IMR-90 (cell line): ENCODE data around the gene TBC1D30. TPM values are rescaled to one million over a fixed set of nuclear protein-coding genes. Genes with fewer than 3 reads are reported as not detected.

ENCODE experiments used
- ATAC-seq: fragments of 200-7000 bp; cut with Tn5 transposase; 2 replicates; pipeline ENCODE4 v1.9.1; 2020; ENCODE audit warnings: low read depth, mild to moderate bottlenecking, moderate library complexity
- BruUV-seq: library from RNA; stranded (reverse); fragments of 400-500 nt; replicated peaks from 2 replicates; lab custom pipeline; 2021; lab: Mats Ljungman, UMichigan
- CTCF ChIA-PET: fragments of 300-600 bp; formaldehyde crosslinking; extraction: SDS; loops from one replicate; lab custom pipeline; 2021; ENCODE audit warnings: antibody characterized with exemption; lab: Yijun Ruan, JAX
- POLR2A ChIA-PET: fragments of 300-600 bp; sonication (Branson Sonifier 250); formaldehyde crosslinking; loops from one replicate; lab custom pipeline; 2022; ENCODE audit warnings: antibody characterized with exemption; ENCODE audit not compliant: unreplicated experiment; lab: Charles Lee
- DNase-seq: peaks from one replicate; pipeline ENCODE4 v3.0.0; 2013
- H2AFZ ChIP-seq: replicated peaks from 2 replicates; pipeline ENCODE3; 2013; ENCODE audit warnings: low read length, mild to moderate bottlenecking; ENCODE audit not compliant: poor library complexity
- H2AK5ac ChIP-seq: 2 replicates; pipeline ENCODE4 v1.6.1; 2013; ENCODE audit warnings: low read depth, low read length, inconsistent platforms
- H2AK9ac ChIP-seq: replicated peaks from 2 replicates; pipeline ENCODE3; 2013; ENCODE audit warnings: mild to moderate bottlenecking, low read depth, low read length, moderate library complexity; ENCODE audit not compliant: poor library complexity
- H2BK120ac ChIP-seq: 2 replicates; pipeline ENCODE4 v1.6.1; 2013; ENCODE audit warnings: low read depth, low read length, inconsistent platforms
- H2BK15ac ChIP-seq: 3 replicates; pipeline ENCODE4 v1.6.1; 2013; ENCODE audit warnings: low read depth, low read length, inconsistent platforms
- H2BK20ac ChIP-seq: 2 replicates; pipeline ENCODE4 v1.6.1; 2013; ENCODE audit warnings: low read depth, mild to moderate bottlenecking, inconsistent platforms, low read length, moderate library complexity
- H2BK5ac ChIP-seq: 2 replicates; pipeline ENCODE4 v1.6.1; 2013; ENCODE audit warnings: mild to moderate bottlenecking, low read depth, low read length, inconsistent platforms; ENCODE audit not compliant: poor library complexity, severe bottlenecking
- H3K14ac ChIP-seq: replicated peaks from 2 replicates; pipeline ENCODE4 v1.6.1; 2013; ENCODE audit warnings: low read depth, low read length, inconsistent platforms
- H3K18ac ChIP-seq: 2 replicates; pipeline ENCODE4 v1.6.1; 2013; ENCODE audit warnings: low read depth, low read length, control low read depth
- H3K23ac ChIP-seq: 2 replicates; pipeline ENCODE4 v1.6.1; 2013; ENCODE audit warnings: low read depth, low read length, inconsistent platforms
- H3K27ac ChIP-seq: 2 replicates; pipeline ENCODE4 v1.5.1; 2013; ENCODE audit warnings: mild to moderate bottlenecking, control low read depth, low read length; ENCODE audit not compliant: insufficient read depth
- H3K27me3 ChIP-seq: 2 replicates; pipeline ENCODE4 v1.6.1; 2013; ENCODE audit warnings: low read length; ENCODE audit not compliant: control insufficient read depth, insufficient read depth
- H3K36me3 ChIP-seq: 2 replicates; pipeline ENCODE4 v1.6.1; 2013; ENCODE audit warnings: low read length, mixed read lengths; ENCODE audit not compliant: control insufficient read depth, insufficient read depth
- H3K4ac ChIP-seq: 2 replicates; pipeline ENCODE4 v1.6.1; 2013; ENCODE audit warnings: low read depth, low read length, inconsistent platforms
- H3K4me1 ChIP-seq: 2 replicates; pipeline ENCODE4 v1.6.1; 2013; ENCODE audit warnings: low read length, mixed read lengths; ENCODE audit not compliant: control insufficient read depth, insufficient read depth
- H3K4me2 ChIP-seq: 2 replicates; pipeline ENCODE4 v1.6.1; 2013; ENCODE audit warnings: low read depth, mild to moderate bottlenecking, control low read depth, low read length, moderate library complexity
- H3K4me3 ChIP-seq: 2 replicates; pipeline ENCODE4 v1.5.1; 2013; ENCODE audit warnings: low read depth, mild to moderate bottlenecking, control low read depth, low read length, moderate library complexity; ENCODE audit not compliant: insufficient read depth
- H3K56ac ChIP-seq: 2 replicates; pipeline ENCODE4 v1.6.1; 2013; ENCODE audit warnings: low read length, inconsistent platforms; ENCODE audit not compliant: insufficient read depth; ENCODE audit errors: extremely low read depth
- H3K79me1 ChIP-seq, 2 experiments: 2 replicates each; pipeline ENCODE4 v1.6.1; 2013; ENCODE audit warnings: low read length in 2 of 2, inconsistent platforms in 1 of 2, low read depth in 1 of 2
- H3K9ac ChIP-seq: 2 replicates; pipeline ENCODE4 v1.6.1; 2013; ENCODE audit warnings: low read depth, low read length, control low read depth
- H3K9me1 ChIP-seq: 2 replicates; pipeline ENCODE4 v1.6.1; 2013; ENCODE audit warnings: low read length, inconsistent platforms; ENCODE audit not compliant: insufficient read depth
- H3K9me3 ChIP-seq: 2 replicates; pipeline ENCODE4 v1.6.1; 2013; ENCODE audit warnings: low read length; ENCODE audit not compliant: control insufficient read depth, insufficient read depth
- H4K20me1 ChIP-seq: 2 replicates; pipeline ENCODE4 v1.6.1; 2013; ENCODE audit warnings: low read length, inconsistent platforms; ENCODE audit not compliant: insufficient read depth
- H4K5ac ChIP-seq: 2 replicates; pipeline ENCODE4 v1.6.1; 2013; ENCODE audit warnings: mild to moderate bottlenecking, low read depth, low read length, control low read depth
- H4K8ac ChIP-seq, 2 experiments: 2 replicates each; pipeline ENCODE4 v1.6.1; 2013; ENCODE audit warnings: low read depth in 2 of 2, low read length in 2 of 2, control low read depth in 1 of 2, inconsistent platforms in 1 of 2
- H4K91ac ChIP-seq: 2 replicates; pipeline ENCODE4 v1.6.1; 2013; ENCODE audit warnings: low read depth, low read length, inconsistent platforms; ENCODE audit not compliant: insufficient read depth
- BHLHE40 ChIP-seq: fragments of 150-350 bp; IDR thresholded peaks from 2 replicates; pipeline ENCODE4 v1.6.1; 2016; ENCODE audit warnings: mild to moderate bottlenecking, low read depth, low read length
- CEBPB ChIP-seq: IDR thresholded peaks from 2 replicates; pipeline ENCODE4 v1.6.1; 2012; ENCODE audit warnings: low read depth, low read length, improper control_type of control experiment
- ELK1 ChIP-seq: fragments of 150-350 bp; IDR thresholded peaks from 2 replicates; pipeline ENCODE4 v1.6.1; 2016; ENCODE audit warnings: low read depth, mild to moderate bottlenecking, low read length, moderate library complexity, borderline replicate concordance
- MAFK ChIP-seq: IDR thresholded peaks from 2 replicates; pipeline ENCODE4 v1.6.1; 2012; ENCODE audit warnings: low read depth, low read length, improper control_type of control experiment
- RAD21 ChIP-seq: IDR thresholded peaks from 2 replicates; pipeline ENCODE4 v1.6.1; 2012; ENCODE audit warnings: low read length, improper control_type of control experiment
- RCOR1 ChIP-seq: IDR thresholded peaks from 2 replicates; pipeline ENCODE4 v1.6.1; 2012; ENCODE audit warnings: mild to moderate bottlenecking, low read length, improper control_type of control experiment; ENCODE audit not compliant: insufficient replicate concordance
- RFX5 ChIP-seq: IDR thresholded peaks from 2 replicates; pipeline ENCODE4 v1.8.0; 2012; ENCODE audit warnings: low read depth, mild to moderate bottlenecking, low read length, moderate library complexity
- SMC3 ChIP-seq: fragments of 150-350 bp; IDR thresholded peaks from 2 replicates; pipeline ENCODE4 v1.6.1; 2016; ENCODE audit warnings: low read depth, mild to moderate bottlenecking, antibody characterized with exemption, low read length, moderate library complexity
- WGBS, 2 experiments: methylation state at CpG; one replicate each; pipeline versions ENCODE4 v1.1.5 to v1.1.7; 2013; ENCODE audit warnings: missing lambda C conversion rate in 2 of 2; ENCODE audit not compliant: insufficient read length in 1 of 2; ENCODE audit errors: extremely low coverage in 2 of 2; 5-methylcytosine and 5-hydroxymethylcytosine counted together
- dilution Hi-C: fragments of 300-500 bp; cut with HindIII; formaldehyde crosslinking; loops from one replicate; pipeline ENCODE4 v1.14.3; 2018; ENCODE audit warnings: low sequenced_read_pairs; ENCODE audit not compliant: unreplicated experiment
- in situ Hi-C: fragments of 300-500 bp; cut with MboI; formaldehyde crosslinking; loops from 3 replicates; pipeline ENCODE4 v1.14.3; 2019; ENCODE audit warnings: low sequenced_read_pairs, inconsistent platforms, mixed read lengths
- intact Hi-C: fragments of 100-400 bp; cut with micrococcal nuclease; formaldehyde crosslinking; loops from 2 replicates; pipeline ENCODE4 v1.10.0; 2022
- polyA plus RNA-seq, 3 experiments: library from polyadenylated mRNA; depleted of rRNA; stranded (reverse); fragments of >200 nt; gene quantifications; 2 replicates each; pipeline ENCODE4 v1.2.3, GENCODE V29; 2012; ENCODE audit warnings: low replicate concordance in 1 of 3
- total RNA-seq: library from RNA; depleted of rRNA; stranded (reverse); fragments of >200 nt; gene quantifications from 2 replicates; pipeline ENCODE4 v1.2.3, GENCODE V29; 2012

The TBC1D30 gene
- total and polyA plus RNA-seq, 2 of the 4 experiments (the other 2 are of a cell fraction), result 0.18 to 0.24 TPM

- no peak overlapping the region for H3K4me2 ChIP-seq
These were observed 11.5 kb downstream of the TBC1D30 start for GRCh38 chr12:64835901-64836300.

More at GRCh38 chr12:64835901-64836300, 11.5 kb downstream of the TBC1D30 start:
- ATAC-seq (no peak), DNase-seq (no peak)
- TF ChIP-seq CEBPB (0 out of 2 replicates have a peak, but pooled peaks have one; percentile 1), RFX5 (no peak), RCOR1 (no peak), SMC3 (no peak), ELK1 (no peak), BHLHE40 (no peak), RAD21 (no peak), MAFK (no peak)
- Histone ChIP-seq H3K18ac (no peak overlapping the region), H3K27me3 (peaks cover 9% of the 10 kb centered on the region), H4K91ac (no peak overlapping the region), H3K36me3 (no peaks in the 10 kb centered on the region), H3K4ac (no peak overlapping the region), H2AK9ac (no peak overlapping the region), H2BK20ac (no peak overlapping the region), H3K4me1 (no peaks in the 10 kb centered on the region), H2BK5ac (no peak overlapping the region), H3K14ac (no peak overlapping the region), H2BK120ac (no peak overlapping the region), H3K23ac (no peak overlapping the region), H4K5ac (no peak overlapping the region), H2BK15ac (no peak overlapping the region), H2AK5ac (no peak overlapping the region), H3K79me1 (no peaks in the 10 kb centered on the region), H3K9me1 (no peaks in the 10 kb centered on the region), H3K9me3 (peaks cover 3% of the 10 kb centered on the region; the same call in 1 of the 2 replicates), H2AFZ (no peak overlapping the region), H4K20me1 (no peaks in the 10 kb centered on the region), H3K9ac (no peak overlapping the region), H3K56ac (no peak overlapping the region), H4K8ac (no peak overlapping the region), H3K4me3 (no peak overlapping the region), H3K27ac (no peak overlapping the region)
- no TSS peak for BruUV-seq
- WGBS, 2 experiments, result 83% methylated on average over 1 of the region's 4 CpGs; no CpG with 5 or more reads in 1 of the 2 experiments
- CTCF ChIA-PET, result no interaction called here
- POLR2A ChIA-PET, result no interaction called here
- in situ Hi-C loops (no loop called here), dilution Hi-C loops (no loop called here), intact Hi-C loops (no loop called here)
